Activated CD4-positive, alpha-beta T cell treated with anti-CD3 and anti-CD28 coated beads for 48 hours (primary cell): ENCODE data around the gene WEE2.
"Not testable (repeated sequence)": the region's sequence is repeated elsewhere in the genome, so short reads cannot be mapped to it uniquely, and the experiment has no call there.

Experiments
- DNase-seq: peaks from one replicate; pipeline ENCODE4 v3.0.0-alpha.2; 2020

Gene WEE2

GRCh38 chr7:141708351-141708750 lies at the start of gene WEE2:
WEE2 (plus strand) TSS chr7:141708353; CDS start chr7:141708759, 406 bp downstream.
- DNase-seq: no peak

- no peak for DNase-seq
These were observed 48.7 kb upstream of the WEE2 start for GRCh38 chr7:141659501-141659900.

GRCh38 chr7:141660259-141660658 lies 47.9 kb upstream of the WEE2 start:
- DNase-seq: no peak

- no peak for DNase-seq
These were observed 44.9 kb upstream of the WEE2 start for GRCh38 chr7:141663081-141663849.

- no peak for DNase-seq
These were observed 43.7 kb upstream of the WEE2 start for GRCh38 chr7:141664450-141664849.

GRCh38 chr7:141665208-141666035 lies 42.7 kb upstream of the WEE2 start:
- DNase-seq: no peak

- no peak for DNase-seq
These were observed 42.1 kb upstream of the WEE2 start for GRCh38 chr7:141666071-141666470.

GRCh38 chr7:141668853-141669252 lies 39.3 kb upstream of the WEE2 start:
- DNase-seq: no peak

GRCh38 chr7:141671705-141672496 lies 36.3 kb upstream of the WEE2 start:
- DNase-seq: no peak

GRCh38 chr7:141673346-141673745 lies 34.8 kb upstream of the WEE2 start:
- DNase-seq: no peak

- DNase-seq: no peak
These were observed 33.9 kb upstream of the WEE2 start for GRCh38 chr7:141674171-141674671.

- peak; percentile 18 for DNase-seq
These were observed 33.5 kb upstream of the WEE2 start for GRCh38 chr7:141674702-141675101.

- DNase-seq: peak; percentile 34
These were observed 32.5 kb upstream of the WEE2 start for GRCh38 chr7:141675436-141676215.

GRCh38 chr7:141676618-141677017 lies 31.5 kb upstream of the WEE2 start:
- DNase-seq: no peak

- DNase-seq: no peak
These were observed 29.1 kb upstream of the WEE2 start for GRCh38 chr7:141679014-141679413.

- DNase-seq: no peak
These were observed 22.7 kb upstream of the WEE2 start for GRCh38 chr7:141685285-141686023.

- no peak for DNase-seq
These were observed 22.1 kb upstream of the WEE2 start for GRCh38 chr7:141686074-141686473.

GRCh38 chr7:141686670-141687069 lies 21.5 kb upstream of the WEE2 start:
- DNase-seq: no peak

GRCh38 chr7:141688043-141688442 lies 20.1 kb upstream of the WEE2 start:
- DNase-seq: no peak

- not testable (repeated sequence) for DNase-seq
These were observed 18.9 kb upstream of the WEE2 start for GRCh38 chr7:141689072-141689825.

- DNase-seq: no peak
These were observed 16.6 kb upstream of the WEE2 start for GRCh38 chr7:141691540-141691939.
